NCI-H128 (cell line): ENCODE data around the gene FASTKD2.

Source experiments
- DNase-seq: peaks from one replicate; lab custom pipeline; 2025; ENCODE audit not compliant: unreplicated experiment; lab: John Stamatoyannopoulos, UW

Gene FASTKD2

DNA sequence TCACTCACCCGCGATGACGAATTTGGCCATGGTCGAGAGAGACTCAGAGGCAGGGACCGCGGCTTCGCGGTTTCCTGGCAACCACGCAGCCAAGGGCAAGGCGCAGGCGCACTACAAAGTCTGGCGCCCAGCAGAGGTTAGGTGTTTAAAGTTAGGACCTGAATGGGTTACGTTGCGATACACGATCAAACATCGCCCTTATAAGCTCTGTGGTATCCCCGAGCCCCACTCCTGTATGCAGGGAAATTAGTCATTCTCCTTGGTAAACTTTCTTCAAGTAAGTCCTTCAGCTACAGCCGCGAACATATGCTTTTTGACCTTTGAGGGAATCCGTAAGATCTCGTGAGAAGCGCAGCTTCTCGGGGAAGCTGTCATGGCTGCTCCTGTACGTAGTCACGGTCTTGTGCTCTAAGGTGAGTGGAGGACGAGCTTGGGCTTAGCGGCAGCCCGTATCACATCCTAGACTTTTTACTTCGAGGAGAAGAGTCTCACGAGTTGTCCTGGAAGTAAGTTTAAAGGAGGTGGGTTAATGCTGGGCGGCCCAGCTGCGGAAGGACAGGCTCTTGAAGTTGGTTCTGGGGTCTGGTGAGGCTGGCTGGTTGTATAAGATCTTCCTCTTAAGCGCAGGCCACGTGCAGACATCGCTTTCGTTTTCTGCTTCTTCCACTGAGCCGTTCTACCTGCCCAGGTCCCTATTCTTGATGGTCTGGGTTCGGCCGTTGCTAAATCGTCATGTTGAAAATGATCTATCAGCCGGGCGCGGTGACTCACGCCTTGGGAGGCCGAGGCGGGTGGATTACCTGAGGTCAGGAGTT lies at the start of gene FASTKD2, which contains the start of gene MDH1B:
Gene FASTKD2, plus strand, starts transcription at position 365 of the 815 bp plus-strand sequence. CDS start 1,088 bp downstream, outside the sequence.
Gene MDH1B, minus strand, starts transcription at position 87 of the 815 bp plus-strand sequence. Its CDS starts 57 bp downstream, at position 30.
- DNase-seq, result no peak

GRCh38 chr2:206716623-206717022 lies 48.8 kb upstream of the FASTKD2 start:
- no peak for DNase-seq

DNA sequence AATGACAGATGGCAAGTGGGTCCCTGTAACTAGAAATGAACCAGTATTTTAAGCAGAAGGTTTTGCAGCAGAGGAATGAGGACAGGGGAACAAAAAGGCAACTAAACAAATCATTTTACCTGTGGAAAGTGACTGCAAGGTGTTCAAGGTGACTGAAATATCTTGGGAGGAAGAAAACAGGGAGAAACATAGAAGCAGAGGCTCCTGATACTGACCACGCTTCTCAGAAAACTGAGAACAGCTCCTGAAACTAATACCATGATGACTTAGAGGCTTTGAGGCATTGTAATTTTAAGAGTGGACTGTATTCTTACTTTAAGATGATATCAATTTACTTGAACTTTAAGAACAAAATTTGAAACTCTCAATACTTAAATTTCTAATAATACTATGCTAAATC lies 47.1 kb upstream of the FASTKD2 start, which contains the start of gene DYTN:
Gene DYTN, minus strand, starts transcription at position 101 of the 400 bp plus-strand sequence. CDS start 117 bp downstream, outside the sequence.
- DNase-seq, result no peak

DNA sequence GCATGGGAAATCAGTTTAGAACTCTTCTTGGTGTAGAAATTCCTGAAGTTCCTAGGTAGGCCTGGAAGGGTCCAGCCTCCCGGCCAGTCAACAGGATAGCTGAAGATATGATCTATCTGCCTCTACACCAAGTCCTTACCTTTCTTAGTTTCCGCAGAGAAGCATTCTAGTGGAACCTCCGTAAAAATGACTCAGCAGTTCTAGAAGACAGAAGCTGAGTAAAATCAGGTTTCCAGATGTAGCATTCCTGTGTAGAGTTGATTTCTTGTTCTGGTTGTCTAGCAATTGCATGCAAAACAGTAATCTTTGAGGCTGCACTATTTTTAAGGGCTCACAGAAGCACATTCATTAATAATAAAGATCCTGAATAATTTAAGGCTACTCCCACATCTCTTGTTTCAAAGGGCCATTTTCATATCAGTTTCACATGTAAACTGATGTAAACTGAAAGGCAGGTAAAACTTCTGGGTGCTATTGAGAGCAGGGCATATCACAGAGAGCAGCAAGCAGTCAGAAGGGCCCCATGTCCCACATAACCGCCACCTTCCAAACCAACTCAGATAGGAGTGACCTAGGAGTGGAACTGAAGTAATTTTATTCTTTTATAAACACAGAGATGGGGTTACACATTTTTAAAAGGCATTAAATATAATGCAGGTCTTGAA lies 44.0 kb upstream of the FASTKD2 start:
- no peak for DNase-seq

DNA sequence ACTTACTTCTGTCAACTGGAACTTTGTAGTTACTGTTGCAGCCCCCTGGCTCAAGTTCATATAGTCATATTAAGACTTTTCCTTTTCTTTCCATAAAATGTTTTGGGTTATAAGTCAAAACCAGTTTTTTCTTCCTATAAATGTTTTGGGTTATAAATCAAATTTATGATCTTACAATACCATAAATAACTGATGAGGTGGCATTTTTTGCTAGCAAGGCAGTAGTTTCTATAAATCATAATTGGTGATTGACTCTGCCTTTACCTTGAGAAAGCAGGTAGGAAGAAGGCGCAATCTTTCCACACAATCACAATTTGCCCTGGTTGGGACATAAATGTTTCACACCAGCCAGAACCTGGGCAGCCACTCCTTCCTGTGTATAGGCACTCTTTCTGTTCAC lies 42.1 kb upstream of the FASTKD2 start:
- DNase-seq, result no peak

DNA sequence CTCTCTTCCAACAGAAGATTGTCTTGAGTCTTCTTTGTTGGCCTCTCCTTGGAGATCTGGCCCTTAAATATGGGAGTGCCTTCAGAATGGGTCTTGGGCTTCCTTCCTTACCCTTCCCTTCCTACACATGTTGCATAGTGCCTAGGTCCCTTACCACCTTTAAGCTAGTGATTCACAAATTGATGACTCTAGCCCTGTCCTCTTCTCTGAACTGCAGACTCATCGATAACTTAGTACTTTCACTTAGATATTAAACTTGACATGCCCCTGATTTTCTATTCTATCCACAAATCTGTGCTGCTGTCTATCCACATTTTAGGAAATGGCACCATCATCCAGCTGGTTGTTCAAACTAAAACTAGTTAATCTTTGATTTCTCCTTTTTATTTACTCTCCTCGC lies 38.1 kb upstream of the FASTKD2 start:
- DNase-seq, result no peak

GRCh38 chr2:206728277-206729199 lies 36.9 kb upstream of the FASTKD2 start:
- no peak for DNase-seq

DNA sequence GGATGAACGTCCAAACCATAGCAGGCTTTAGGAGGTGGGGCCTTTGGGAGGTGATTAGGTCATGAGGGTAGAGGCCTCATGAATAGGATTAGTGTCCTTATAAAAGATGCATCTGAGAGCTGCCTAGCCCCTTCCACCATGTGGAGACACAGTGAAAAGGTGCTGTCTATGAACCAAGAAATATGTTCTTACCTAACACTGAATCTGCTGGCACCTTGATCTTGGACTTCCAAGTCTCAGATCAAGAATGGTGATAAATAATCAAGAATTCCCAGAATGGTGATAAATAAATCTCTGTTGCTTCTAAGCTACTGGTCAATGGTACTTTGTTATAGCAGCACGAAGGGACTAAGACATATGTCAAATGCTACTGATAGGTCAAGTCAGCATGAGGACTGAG lies 32.1 kb upstream of the FASTKD2 start:
- DNase-seq, result no peak

DNA sequence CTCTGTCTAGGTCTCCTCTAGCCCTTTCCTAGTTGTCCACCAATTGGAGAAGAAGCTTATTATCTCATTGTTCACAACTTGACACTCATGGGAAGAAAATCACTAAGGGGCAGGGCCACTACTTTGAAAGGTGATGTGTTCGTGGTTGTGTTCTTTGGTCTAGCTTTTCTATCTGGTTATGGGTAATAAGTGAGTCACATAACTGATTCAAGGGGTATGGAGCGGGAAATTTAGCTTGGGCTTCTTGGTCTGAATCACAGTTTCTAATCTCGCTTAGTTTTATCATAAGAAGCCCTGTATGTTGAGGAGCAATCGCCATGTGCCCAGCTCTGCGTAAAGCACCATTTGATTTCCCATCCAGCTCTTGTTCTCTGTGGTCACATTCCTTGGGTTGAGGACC lies 28.5 kb upstream of the FASTKD2 start:
- DNase-seq, result no peak

GRCh38 chr2:206739271-206739670 lies 26.1 kb upstream of the FASTKD2 start:
- no peak for DNase-seq

GRCh38 chr2:206740800-206741199 lies 24.6 kb upstream of the FASTKD2 start:
- DNase-seq, result no peak

GRCh38 chr2:206756816-206757215 lies 8.6 kb upstream of the FASTKD2 start:
- no peak for DNase-seq

DNA sequence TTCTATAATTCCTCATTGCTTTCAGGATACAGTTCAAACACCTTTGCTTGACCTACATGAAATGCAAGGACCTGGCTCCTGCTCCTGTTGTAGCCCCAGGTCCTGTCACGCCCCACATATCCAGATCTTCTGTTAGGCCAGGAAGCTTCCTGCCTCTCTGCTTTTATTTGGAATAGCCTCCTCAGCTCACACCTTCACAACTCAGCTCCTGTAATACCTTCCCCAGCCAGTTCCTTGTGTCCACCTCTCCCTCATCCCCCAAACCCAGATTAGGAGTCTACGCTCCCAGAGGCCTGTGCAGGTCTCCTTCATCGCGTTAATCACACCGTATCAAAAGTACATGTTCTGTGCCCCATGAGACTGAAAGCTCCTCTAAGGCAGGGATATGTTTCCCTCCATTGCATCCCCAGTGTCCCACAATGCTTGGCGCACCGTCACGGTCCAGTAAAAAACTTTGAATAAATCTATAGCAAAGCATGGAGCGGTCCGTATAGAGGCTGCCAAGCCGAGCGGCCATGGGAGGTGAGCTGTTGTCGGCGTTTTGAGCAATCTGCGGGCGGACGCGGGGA lies 649 bp upstream of the FASTKD2 start:
- DNase-seq, result no peak

DNA sequence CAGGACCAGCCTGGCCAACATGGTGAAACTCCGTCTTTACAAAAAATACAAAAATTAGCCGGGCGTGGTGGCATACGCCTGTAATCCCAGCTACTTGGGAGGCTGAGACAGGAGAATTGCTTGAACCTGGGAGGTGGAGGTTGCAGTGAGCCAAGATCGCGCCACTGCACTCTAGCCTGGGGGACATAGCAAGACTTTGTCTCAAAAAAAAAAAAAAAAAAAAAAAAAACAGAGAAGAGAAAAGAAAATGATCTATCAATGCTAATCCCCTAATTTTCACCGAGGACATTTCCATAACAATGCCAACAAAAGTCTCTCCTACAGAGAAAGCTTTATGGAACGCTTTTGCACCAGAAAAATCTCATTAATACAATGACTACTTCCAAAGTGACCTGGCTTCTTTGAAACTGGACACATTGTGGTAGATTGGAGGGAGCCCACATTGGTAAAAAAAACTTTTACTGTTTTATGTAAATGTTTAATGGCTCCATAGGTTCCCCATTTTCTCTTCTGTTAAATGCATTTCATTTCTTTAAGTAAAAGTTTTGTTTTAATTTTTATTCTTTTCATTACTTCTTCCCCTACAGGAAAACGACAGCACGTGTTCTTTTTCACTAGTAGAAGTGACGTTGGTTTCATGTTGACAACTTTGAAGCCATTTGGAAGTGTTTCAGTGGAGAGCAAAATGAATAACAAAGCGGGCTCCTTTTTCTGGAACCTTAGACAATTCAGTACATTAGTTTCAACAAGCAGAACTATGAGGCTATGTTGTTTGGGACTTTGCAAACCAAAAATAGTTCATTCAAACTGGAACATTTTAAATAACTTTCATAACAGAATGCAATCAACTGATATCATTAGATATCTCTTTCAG lies 888 bp downstream of the FASTKD2 start:
- no peak for DNase-seq

DNA sequence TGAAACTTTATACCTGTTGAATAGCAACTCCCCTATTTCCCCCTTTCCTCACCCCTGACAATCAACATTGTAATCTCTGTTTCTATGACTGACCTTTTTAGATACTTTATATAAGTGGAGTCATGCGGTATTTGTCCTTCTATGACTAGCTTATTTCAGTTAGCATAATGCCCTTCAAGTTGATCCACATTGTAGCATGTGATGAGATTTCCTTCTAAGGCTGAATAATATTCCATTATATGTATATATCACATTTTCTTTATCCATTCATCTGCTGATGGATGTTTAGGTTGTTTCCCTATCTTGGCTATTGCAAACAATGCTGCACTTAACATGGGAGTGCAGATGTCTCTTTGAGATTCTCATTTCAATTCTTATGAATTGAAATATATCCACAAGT lies 9.5 kb downstream of the FASTKD2 start:
- no peak for DNase-seq

DNA sequence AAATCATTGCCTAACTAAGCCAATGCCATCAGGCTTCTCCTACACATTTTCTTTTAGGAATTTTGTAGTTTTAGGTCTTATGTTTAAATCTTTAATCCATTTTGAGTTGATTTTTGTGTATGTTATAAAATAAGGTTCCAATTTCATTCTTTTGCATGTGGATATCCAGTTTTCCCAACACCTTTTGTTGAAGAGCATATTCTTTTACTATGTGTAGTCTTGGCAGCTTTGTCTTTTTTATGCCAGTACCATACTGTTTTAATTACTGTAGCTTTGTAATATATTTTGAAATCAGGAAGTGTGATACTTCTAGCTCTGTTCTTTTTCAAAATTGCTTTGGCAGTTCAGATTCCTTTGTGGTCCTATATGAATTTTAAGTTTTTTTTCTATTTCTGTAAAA lies 11.0 kb downstream of the FASTKD2 start:
- no peak for DNase-seq

- no peak for DNase-seq
Measured at GRCh38 chr2:206780671-206781070, 15.3 kb downstream of the FASTKD2 start.

DNA sequence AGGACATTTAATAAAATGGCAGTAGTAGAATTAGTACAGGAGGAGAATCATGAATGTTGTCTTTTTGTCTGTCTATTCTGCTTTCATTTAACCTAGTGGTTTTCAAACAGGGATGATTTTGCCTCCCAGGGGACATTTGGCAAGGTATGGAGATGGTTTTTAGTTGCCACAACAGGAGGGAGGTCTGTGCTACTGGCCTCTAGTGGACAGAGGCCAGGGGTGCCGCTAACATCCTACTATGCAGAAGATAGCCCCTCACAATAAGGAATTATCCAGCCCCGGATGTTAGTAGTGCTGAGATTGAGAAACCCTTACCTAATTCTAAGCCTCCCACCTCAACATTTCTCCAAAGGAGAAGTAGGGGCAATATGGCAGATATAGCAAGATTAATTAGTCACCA lies 18.3 kb downstream of the FASTKD2 start:
- DNase-seq, result no peak

DNA sequence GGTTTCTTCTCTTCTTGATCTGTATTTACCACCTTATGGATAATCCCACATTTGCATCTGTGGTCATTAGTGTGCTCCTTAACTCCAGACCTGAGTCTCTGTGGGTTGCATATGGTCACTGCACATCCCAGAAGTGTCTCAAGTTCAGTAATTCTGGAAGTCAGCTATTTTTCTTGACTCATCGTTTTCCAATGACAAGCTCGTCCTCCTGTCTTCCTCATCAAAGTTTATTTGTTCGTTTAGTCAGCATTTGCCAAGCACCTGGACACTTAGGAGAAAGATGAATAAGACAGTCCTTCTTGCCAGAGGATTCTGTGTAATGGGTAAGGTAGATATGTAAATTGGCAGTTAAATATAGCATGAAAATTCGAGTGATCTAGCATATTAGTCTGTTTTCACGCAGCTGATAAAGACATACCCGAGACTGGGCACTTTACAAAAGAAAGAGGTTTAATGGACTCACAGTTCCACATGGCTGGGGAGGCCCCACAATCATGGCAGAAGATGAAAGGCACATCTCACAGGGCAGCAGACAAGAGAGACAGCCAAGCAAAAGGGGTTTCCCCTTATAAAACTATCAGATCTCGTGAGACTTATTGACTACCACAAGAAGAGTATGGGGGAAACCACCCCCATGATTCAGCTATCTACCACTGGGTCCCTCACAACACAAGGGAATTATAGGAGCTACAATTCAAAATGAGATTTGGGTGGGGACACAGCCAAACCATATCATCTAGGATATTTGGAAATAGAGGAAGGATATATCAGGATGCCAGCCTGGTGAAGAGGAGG lies 19.4 kb downstream of the FASTKD2 start:
- DNase-seq, result no peak
